HCT116 (cell line): ENCODE results near the gene QRICH1. TPM values are rescaled to one million over a fixed set of nuclear protein-coding genes. Genes with fewer than 3 reads are reported as not detected.

Experiments used
- ATAC-seq: fragments of 200-7000 bp; cut with Tn5 transposase; 2 replicates; pipeline ENCODE4 v1.9.1; 2020; ENCODE audit warnings: mild to moderate bottlenecking, moderate library complexity
- BruUV-seq: library from RNA; stranded (reverse); fragments of 400-500 nt; replicated peaks from 2 replicates; lab custom pipeline; 2021; lab: Mats Ljungman, UMichigan
- CTCF ChIA-PET: fragments of 300-600 bp; sonication (Branson Sonifier 250); formaldehyde crosslinking; loops from one replicate; lab custom pipeline; 2021; ENCODE audit warnings: antibody characterized with exemption; lab: Charles Lee
- POLR2A ChIA-PET: fragments of 300-600, 350-600 bp; sonication (Branson Sonifier 250); formaldehyde crosslinking; loops from one replicate; lab custom pipeline; 2021; ENCODE audit warnings: antibody characterized with exemption; lab: Charles Lee
- RAD21 ChIA-PET, 2 experiments: fragments of 300-600 bp; sonication (Branson Sonifier 250); formaldehyde crosslinking; loops; one replicate each; lab custom pipeline; 2023; ENCODE audit warnings: low total read pairs in 2 of 2; ENCODE audit not compliant: uncharacterized antibody in 2 of 2, unreplicated experiment in 2 of 2, low non-redundant PET in 1 of 2; lab: Charles Lee
- DNase-seq: peaks from one replicate; pipeline ENCODE4 v3.0.0-alpha.2; 2010; ENCODE audit warnings: low read depth, low spot score
- H2AFZ ChIP-seq: fragments of 200-600 bp; shearing (Covaris generic), sonication (generic); 2 replicates; pipeline ENCODE4 v1.6.1; 2017; ENCODE audit warnings: low read depth, mixed run types, mixed read lengths, antibody characterized with exemption, low read length; ENCODE audit not compliant: poor library complexity, severe bottlenecking
- H3K27ac ChIP-seq: 2 replicates; pipeline ENCODE4 v1.5.1; 2012; ENCODE audit warnings: low read depth, low read length
- H3K27me3 ChIP-seq: fragments of 200-600 bp; sonication (generic); 2 replicates; pipeline ENCODE4 v1.6.1; 2016; ENCODE audit warnings: mixed run types, low read length, mixed read lengths; ENCODE audit not compliant: insufficient read depth
- H3K36me3 ChIP-seq, 2 experiments: fragments of 200-500 bp in 1 of 2; fragments of 200-600 bp in 1 of 2; sonication (Bioruptor generic) in 1 of 2; sonication (generic) in 1 of 2; 2 replicates each; pipeline versions ENCODE4 v1.5.1 to v1.6.1; 2014 to 2016; ENCODE audit warnings: low read length in 2 of 2, inconsistent platforms in 1 of 2, mixed read lengths in 1 of 2, mixed run types in 1 of 2; ENCODE audit not compliant: insufficient read depth in 2 of 2, control insufficient read depth in 1 of 2
- H3K4me1 ChIP-seq, 2 experiments: fragments of 200-600 bp in 1 of 2; sonication (generic) in 1 of 2; 2 replicates each; pipeline versions ENCODE4 v1.5.1 to v1.6.1; 2012 to 2017; ENCODE audit warnings: low read length in 2 of 2, inconsistent platforms in 1 of 2, mild to moderate bottlenecking in 1 of 2, mixed read lengths in 1 of 2, mixed run types in 1 of 2, moderate library complexity in 1 of 2; ENCODE audit not compliant: insufficient read depth in 2 of 2, control insufficient read depth in 1 of 2
- H3K4me2 ChIP-seq: fragments of 200-600 bp; sonication (generic); 2 replicates; pipeline ENCODE4 v1.6.1; 2017; ENCODE audit warnings: mixed run types, low read length, mixed read lengths
- H3K4me3 ChIP-seq, 2 experiments: fragments of 200-600 bp in 1 of 2; sonication (generic) in 1 of 2; replicated peaks in 1 of 2; 2 replicates each; pipeline ENCODE4 v1.5.1; 2011 to 2016; ENCODE audit warnings: low read length in 2 of 2, control low read depth in 1 of 2, low read depth in 1 of 2, mild to moderate bottlenecking in 1 of 2, mixed read lengths in 1 of 2, mixed run types in 1 of 2
- H3K79me2 ChIP-seq: fragments of 200-600 bp; sonication (generic); 2 replicates; pipeline ENCODE4 v1.6.1; 2017; ENCODE audit warnings: mild to moderate bottlenecking, mixed run types, low read length, moderate library complexity, mixed read lengths; ENCODE audit not compliant: insufficient read depth
- H3K9ac ChIP-seq: fragments of 200-600 bp; sonication (generic); 2 replicates; pipeline ENCODE4 v1.6.1; 2016; ENCODE audit warnings: low read length, mixed read lengths
- H3K9me2 ChIP-seq: fragments of 200-600 bp; sonication (generic), shearing (Covaris generic); 2 replicates; pipeline ENCODE4 v1.6.1; 2017; ENCODE audit warnings: mixed run types, mild to moderate bottlenecking, moderate library complexity; ENCODE audit not compliant: insufficient read depth
- H3K9me3 ChIP-seq, 2 experiments: fragments of 200-500 bp in 1 of 2; fragments of 200-600 bp in 1 of 2; sonication (Bioruptor generic) in 1 of 2; sonication (generic) in 1 of 2; 2 replicates each; pipeline ENCODE4 v1.6.1; 2014 to 2017; ENCODE audit warnings: low read length in 2 of 2, mixed read lengths in 2 of 2, inconsistent platforms in 1 of 2, low read depth in 1 of 2, mild to moderate bottlenecking in 1 of 2, mixed run types in 1 of 2, moderate library complexity in 1 of 2; ENCODE audit not compliant: control insufficient read depth in 1 of 2, insufficient read depth in 1 of 2
- H4K20me1 ChIP-seq: fragments of 200-600 bp; sonication (generic), shearing (Covaris generic); 2 replicates; pipeline ENCODE4 v1.6.1; 2017; ENCODE audit warnings: mixed run types, mild to moderate bottlenecking, moderate library complexity; ENCODE audit not compliant: insufficient read depth
- CBX3 ChIP-seq: IDR thresholded peaks from 2 replicates; pipeline ENCODE4 v1.6.1; 2012; ENCODE audit warnings: low read depth
- EGR1 ChIP-seq: IDR thresholded peaks from 2 replicates; pipeline ENCODE4 v1.6.1; 2012; ENCODE audit warnings: low read depth
- EZH2 ChIP-seq: fragments of 200-600 bp; sonication (generic); IDR thresholded peaks from 2 replicates; pipeline ENCODE4 v1.6.1; 2017; ENCODE audit warnings: antibody characterized with exemption, mixed run types
- EZH2phosphoT487 ChIP-seq: fragments of 200-600 bp; IDR thresholded peaks from 2 replicates; pipeline ENCODE4 v1.6.1; 2018; ENCODE audit warnings: antibody characterized with exemption, borderline replicate concordance
- POLR2AphosphoS5 ChIP-seq: IDR thresholded peaks from 2 replicates; pipeline ENCODE4 v1.6.1; 2011; ENCODE audit warnings: mild to moderate bottlenecking, low read depth, low read length, moderate library complexity
- REST ChIP-seq: IDR thresholded peaks from 2 replicates; pipeline ENCODE4 v1.6.1; 2012; ENCODE audit warnings: low read depth
- SIN3A ChIP-seq: IDR thresholded peaks from 2 replicates; pipeline ENCODE4 v1.6.1; 2012; ENCODE audit warnings: low read depth
- SRF ChIP-seq: IDR thresholded peaks from 2 replicates; pipeline ENCODE4 v1.6.1; 2012; ENCODE audit warnings: low read depth
- YY1 ChIP-seq: IDR thresholded peaks from 2 replicates; pipeline ENCODE4 v1.6.1; 2011; ENCODE audit warnings: low read length, low read depth, moderate library complexity, mild to moderate bottlenecking; ENCODE audit not compliant: insufficient replicate concordance; ENCODE audit errors: extremely low read depth
- ZFX ChIP-seq: fragments of 450-650 bp; IDR thresholded peaks from 2 replicates; pipeline ENCODE4 v1.6.1; 2017
- intact Hi-C: fragments of 100-400 bp; cut with micrococcal nuclease; formaldehyde crosslinking; loops from 2 replicates; pipeline ENCODE4 v1.10.0; 2022
- total RNA-seq: library from RNA; stranded (reverse); gene quantifications from one replicate; pipeline ENCODE4 v1.2.1, GENCODE V29; 2021; ENCODE audit not compliant: unreplicated experiment
- TF ChIP-seq, protein P1 (sequence below): IDR thresholded peaks from 2 replicates; pipeline ENCODE4 v1.6.1; 2012

The QRICH1 gene
- total RNA-seq, 1 experiment from 2014 or later = 105 TPM

GRCh38 chr3:49004352-49005302 lies 89.2 kb downstream of the QRICH1 start:
- Histone ChIP-seq H4K20me1 (no peaks in the 10 kb centered on the region), H3K36me3 (peaks cover 0 to 3% of the 10 kb centered on the region in 2 experiments; a peak in 1 of 4 replicates), H3K9me2 (no peaks in the 10 kb centered on the region), H3K79me2 (peaks cover 24% of the 10 kb centered on the region), H3K4me1 (peaks cover 3 to 26% of the 10 kb centered on the region in 2 experiments; a peak in 3 of 4 replicates), H3K4me3 (no peak overlapping the region), H3K9ac (no peak overlapping the region), H2AFZ (no peak overlapping the region), H3K27ac (no peak overlapping the region), H3K27me3 (no peaks in the 10 kb centered on the region), H3K9me3 (no peaks in the 10 kb centered on the region), H3K4me2 (no peak overlapping the region)
- TF ChIP-seq EZH2 (no peak), SRF (no peak), YY1 (no peak), SIN3A (no peak), POLR2AphosphoS5 (no peak), CBX3 (no peak), REST (no peak), ZFX (no peak), EZH2phosphoT487 (no peak), EGR1 (no peak)
- TF ChIP-seq, protein P1, sequence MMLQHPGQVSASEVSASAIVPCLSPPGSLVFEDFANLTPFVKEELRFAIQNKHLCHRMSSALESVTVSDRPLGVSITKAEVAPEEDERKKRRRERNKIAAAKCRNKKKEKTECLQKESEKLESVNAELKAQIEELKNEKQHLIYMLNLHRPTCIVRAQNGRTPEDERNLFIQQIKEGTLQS = no peak
- ChIA-PET RAD21 (no interaction called here), POLR2A (interaction anchor here (0.6 kb wide), 1 partner anchor 15 kb away, joined by 3 read pairs; no protein-coding TSS in a partner anchor), CTCF (no interaction called here)
- ATAC-seq = no peak
- no peak for DNase-seq
- no TSS peak for BruUV-seq
- intact Hi-C loops = no loop called here
